Measurements from ENCODE around the gene SLC22A4. TPM values are rescaled to one million over a fixed set of nuclear protein-coding genes. Genes with fewer than 3 reads are reported as not detected.

Gene SLC22A4
- total and polyA plus RNA-seq, 3 experiments from 2014 or later, result 0.15 to 2.9 (median 2.6) TPM

GRCh38 chr5:132297211-132297940 is 3.2 kb downstream of the SLC22A4 start:
- Histone ChIP-seq H3K36me3 (ENCODE audit: insufficient read depth, low read length) (no peaks in the 10 kb centered on the region), H3K27me3 (ENCODE audit: insufficient read depth, low read length, poor library complexity, severe bottlenecking) (peaks cover 10% of the 10 kb centered on the region), H3K4me3 (ENCODE audit: low read length) (no peak overlapping the region), H3K9me3 (ENCODE audit: low read length) (no peaks in the 10 kb centered on the region), H3K27ac (ENCODE audit: low read depth, low read length) (no peak overlapping the region), H3K4me1 (ENCODE audit: insufficient read depth, low read length) (peaks cover 16% of the 10 kb centered on the region)
- POLR2A ChIA-PET, result no interaction called here
- Mint-ChIP-seq H3K4me3 (no peak overlapping the region), H3K4me1 (peaks cover 10 to 26% (median 11%) of the 10 kb centered on the region in 3 donors), H3K27me3 (peaks cover 12 to 20% of the 10 kb centered on the region in 2 donors), H3K27ac (peak overlapping the region in 1 of 8 donors; percentile 10), H3K36me3 (peaks cover 0 to 5% (median 0%) of the 10 kb centered on the region in 3 donors), H3K9me3 (no peaks in the 10 kb centered on the region)
- CTCF ChIA-PET, result no interaction called here
- no peak for DNase-seq

GRCh38 chr5:132298298-132299212 is 4.4 kb downstream of the SLC22A4 start:
- CTCF ChIA-PET, result no interaction called here
- no peaks in the 10 kb centered on the region for H3K36me3 ChIP-seq (ENCODE audit: insufficient read depth, low read length)
- POLR2A ChIA-PET, result no interaction called here
- peaks cover 10% of the 10 kb centered on the region for H3K27me3 ChIP-seq (ENCODE audit: insufficient read depth, low read length, poor library complexity, severe bottlenecking)
- no peaks in the 10 kb centered on the region for H3K9me3 ChIP-seq (ENCODE audit: low read length)
- Mint-ChIP-seq H3K27me3 (peaks cover 7 to 20% of the 10 kb centered on the region in 2 donors), H3K4me3 (peak overlapping the region in 1 of 7 donors; percentile 6), H3K9me3 (no peaks in the 10 kb centered on the region), H3K27ac (no peak overlapping the region), H3K4me1 (peaks cover 9 to 17% (median 11%) of the 10 kb centered on the region in 3 donors), H3K36me3 (peaks cover 0 to 4% (median 2%) of the 10 kb centered on the region in 3 donors)
- no peak overlapping the region for H3K4me3 ChIP-seq (ENCODE audit: low read length)
- peaks cover 9% of the 10 kb centered on the region for H3K4me1 ChIP-seq (ENCODE audit: insufficient read depth, low read length)
- no peak for DNase-seq
- H3K27ac ChIP-seq (ENCODE audit: low read depth, low read length), result no peak overlapping the region

GRCh38 chr5:132299917-132300316 is 5.7 kb downstream of the SLC22A4 start:
- Mint-ChIP-seq H3K4me3 (peak overlapping the region in 1 of 7 donors; percentile 55), H3K4me1 (peaks cover 4 to 10% (median 9%) of the 10 kb centered on the region in 3 donors), H3K27me3 (peaks cover 2 to 16% of the 10 kb centered on the region in 2 donors), H3K27ac (no peak overlapping the region), H3K9me3 (peaks cover 0 to 5% (median 4%) of the 10 kb centered on the region in 5 donors), H3K36me3 (peaks cover 0 to 8% (median 0%) of the 10 kb centered on the region in 3 donors)
- Histone ChIP-seq H3K27me3 (ENCODE audit: insufficient read depth, low read length, poor library complexity, severe bottlenecking) (peaks cover 9% of the 10 kb centered on the region), H3K4me1 (ENCODE audit: insufficient read depth, low read length) (peaks cover 7% of the 10 kb centered on the region), H3K27ac (ENCODE audit: low read depth, low read length) (no peak overlapping the region), H3K4me3 (ENCODE audit: low read length) (no peak overlapping the region), H3K36me3 (ENCODE audit: insufficient read depth, low read length) (no peaks in the 10 kb centered on the region), H3K9me3 (ENCODE audit: low read length) (no peaks in the 10 kb centered on the region)
- ChIA-PET CTCF (no interaction called here), POLR2A (no interaction called here)
- DNase-seq, result no peak

GRCh38 chr5:132300577-132301343 is 6.6 kb downstream of the SLC22A4 start:
- no peak overlapping the region for H3K27ac ChIP-seq (ENCODE audit: low read depth, low read length)
- H3K9me3 Mint-ChIP-seq, result peaks cover 0 to 11% (median 9%) of the 10 kb centered on the region in 5 donors
- H3K4me3 Mint-ChIP-seq, result no peak overlapping the region
- POLR2A ChIA-PET, result no interaction called here
- peaks cover 0 to 8% of the 10 kb centered on the region in 2 donors for H3K27me3 Mint-ChIP-seq
- peaks cover 0 to 14% (median 2%) of the 10 kb centered on the region in 3 donors for H3K36me3 Mint-ChIP-seq
- no peaks in the 10 kb centered on the region for H3K4me1 ChIP-seq (ENCODE audit: insufficient read depth, low read length)
- H3K27me3 ChIP-seq (ENCODE audit: insufficient read depth, low read length, poor library complexity, severe bottlenecking), result peaks cover under 1% of the 10 kb centered on the region
- H3K36me3 ChIP-seq (ENCODE audit: insufficient read depth, low read length), result no peaks in the 10 kb centered on the region
- no peak for DNase-seq
- no peak overlapping the region for H3K27ac Mint-ChIP-seq
- H3K4me1 Mint-ChIP-seq, result peaks cover 0 to 2% (median under 1%) of the 10 kb centered on the region in 3 donors
- H3K4me3 ChIP-seq (ENCODE audit: low read length), result no peak overlapping the region
- peaks cover 4% of the 10 kb centered on the region for H3K9me3 ChIP-seq (ENCODE audit: low read length)
- CTCF ChIA-PET, result no interaction called here

GRCh38 chr5:132301344-132302271 is 7.4 kb downstream of the SLC22A4 start:
- Histone ChIP-seq H3K4me1 (ENCODE audit: insufficient read depth, low read length) (no peaks in the 10 kb centered on the region), H3K27ac (ENCODE audit: low read depth, low read length) (no peak overlapping the region), H3K9me3 (ENCODE audit: low read length) (peaks cover 5% of the 10 kb centered on the region), H3K36me3 (ENCODE audit: insufficient read depth, low read length) (no peaks in the 10 kb centered on the region), H3K4me3 (ENCODE audit: low read length) (no peak overlapping the region), H3K27me3 (ENCODE audit: insufficient read depth, low read length, poor library complexity, severe bottlenecking) (no peaks in the 10 kb centered on the region)
- ChIA-PET POLR2A (no interaction called here), CTCF (no interaction called here)
- Mint-ChIP-seq H3K4me3 (no peak overlapping the region), H3K36me3 (peaks cover 0 to 14% (median 2%) of the 10 kb centered on the region in 3 donors), H3K27ac (no peak overlapping the region), H3K4me1 (no peaks in the 10 kb centered on the region), H3K9me3 (peaks cover 0 to 11% (median 9%) of the 10 kb centered on the region in 5 donors), H3K27me3 (peaks cover 0 to 3% of the 10 kb centered on the region in 2 donors)
- no peak for DNase-seq

GRCh38 chr5:132302413-132302812 is 8.2 kb downstream of the SLC22A4 start:
- no peak for DNase-seq
- Histone ChIP-seq H3K4me3 (ENCODE audit: low read length) (no peak overlapping the region), H3K27me3 (ENCODE audit: insufficient read depth, low read length, poor library complexity, severe bottlenecking) (no peaks in the 10 kb centered on the region), H3K9me3 (ENCODE audit: low read length) (peaks cover 5% of the 10 kb centered on the region), H3K4me1 (ENCODE audit: insufficient read depth, low read length) (no peaks in the 10 kb centered on the region), H3K27ac (ENCODE audit: low read depth, low read length) (no peak overlapping the region), H3K36me3 (ENCODE audit: insufficient read depth, low read length) (no peaks in the 10 kb centered on the region)
- Mint-ChIP-seq H3K27ac (no peak overlapping the region), H3K4me1 (no peaks in the 10 kb centered on the region), H3K27me3 (no peaks in the 10 kb centered on the region), H3K4me3 (no peak overlapping the region), H3K36me3 (peaks cover 0 to 14% (median 2%) of the 10 kb centered on the region in 3 donors), H3K9me3 (peaks cover 0 to 11% (median 9%) of the 10 kb centered on the region in 5 donors)
- CTCF ChIA-PET, result no interaction called here
- POLR2A ChIA-PET, result no interaction called here

GRCh38 chr5:132303589-132303988 is 9.4 kb downstream of the SLC22A4 start:
- no peaks in the 10 kb centered on the region for H3K36me3 ChIP-seq (ENCODE audit: insufficient read depth, low read length)
- Mint-ChIP-seq H3K27me3 (no peaks in the 10 kb centered on the region), H3K27ac (peak overlapping the region in 2 of 8 donors; percentile 7 to 65), H3K4me3 (no peak overlapping the region), H3K36me3 (peaks cover 0 to 14% (median 2%) of the 10 kb centered on the region in 3 donors), H3K9me3 (peaks cover 0 to 11% (median 9%) of the 10 kb centered on the region in 5 donors), H3K4me1 (no peaks in the 10 kb centered on the region)
- no peak for DNase-seq
- H3K9me3 ChIP-seq (ENCODE audit: low read length), result peaks cover 5% of the 10 kb centered on the region
- no peak overlapping the region for H3K4me3 ChIP-seq (ENCODE audit: low read length)
- H3K4me1 ChIP-seq (ENCODE audit: insufficient read depth, low read length), result no peaks in the 10 kb centered on the region
- ChIA-PET CTCF (interaction anchor here (0.7 kb wide), 1 partner anchor 31 kb away, joined by 4 read pairs; no protein-coding TSS in a partner anchor), POLR2A (no interaction called here)
- H3K27me3 ChIP-seq (ENCODE audit: insufficient read depth, low read length, poor library complexity, severe bottlenecking), result no peaks in the 10 kb centered on the region
- no peak overlapping the region for H3K27ac ChIP-seq (ENCODE audit: low read depth, low read length)

Measured in CD8-positive, alpha-beta memory T cell (primary cell).